Measurements from ENCODE around the gene SMIM13.

DNA sequence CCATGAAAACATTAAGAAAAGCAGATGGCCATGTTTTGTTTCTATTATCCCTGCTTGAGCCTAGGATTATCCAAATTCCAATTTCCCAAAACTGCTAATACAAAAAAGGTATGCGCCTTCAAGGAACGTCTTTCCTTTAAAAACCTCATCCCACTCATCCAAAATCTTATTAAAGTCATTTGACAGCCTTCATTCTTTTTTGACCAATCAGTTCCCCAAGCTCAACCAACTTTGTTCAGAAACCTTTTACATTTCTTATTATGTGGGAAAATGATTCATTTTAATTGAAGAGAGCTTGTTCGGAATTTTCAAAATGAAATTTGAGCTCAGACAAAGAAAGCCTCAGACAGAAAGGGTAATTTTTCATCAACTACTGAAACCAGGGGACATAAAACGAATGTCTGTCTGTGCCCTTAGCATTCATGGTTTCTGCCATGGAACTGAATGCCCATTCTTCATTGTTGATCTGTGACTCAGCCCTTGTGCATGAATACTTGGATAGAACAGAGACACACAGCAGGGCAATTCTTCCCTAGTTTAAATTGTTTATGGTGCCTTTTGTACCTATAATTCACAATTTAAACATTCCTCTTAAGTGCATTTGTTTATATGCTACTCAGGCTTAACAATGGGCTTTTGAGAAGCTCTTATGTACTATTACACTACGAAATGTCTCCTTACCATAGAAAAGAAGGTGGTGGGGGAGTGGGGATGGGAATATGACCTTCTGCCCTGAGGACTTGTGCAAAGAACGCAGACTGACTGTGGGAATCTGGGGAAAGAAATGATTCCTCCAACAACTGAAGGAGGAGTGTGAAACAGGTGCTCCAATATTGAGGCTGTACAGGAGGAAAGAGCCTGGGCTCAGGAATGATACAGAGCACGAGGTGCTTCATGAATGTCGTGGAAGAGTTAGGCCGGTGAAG lies 67.7 kb downstream of the SMIM13 start:
- TF ChIP-seq, protein P1, sequence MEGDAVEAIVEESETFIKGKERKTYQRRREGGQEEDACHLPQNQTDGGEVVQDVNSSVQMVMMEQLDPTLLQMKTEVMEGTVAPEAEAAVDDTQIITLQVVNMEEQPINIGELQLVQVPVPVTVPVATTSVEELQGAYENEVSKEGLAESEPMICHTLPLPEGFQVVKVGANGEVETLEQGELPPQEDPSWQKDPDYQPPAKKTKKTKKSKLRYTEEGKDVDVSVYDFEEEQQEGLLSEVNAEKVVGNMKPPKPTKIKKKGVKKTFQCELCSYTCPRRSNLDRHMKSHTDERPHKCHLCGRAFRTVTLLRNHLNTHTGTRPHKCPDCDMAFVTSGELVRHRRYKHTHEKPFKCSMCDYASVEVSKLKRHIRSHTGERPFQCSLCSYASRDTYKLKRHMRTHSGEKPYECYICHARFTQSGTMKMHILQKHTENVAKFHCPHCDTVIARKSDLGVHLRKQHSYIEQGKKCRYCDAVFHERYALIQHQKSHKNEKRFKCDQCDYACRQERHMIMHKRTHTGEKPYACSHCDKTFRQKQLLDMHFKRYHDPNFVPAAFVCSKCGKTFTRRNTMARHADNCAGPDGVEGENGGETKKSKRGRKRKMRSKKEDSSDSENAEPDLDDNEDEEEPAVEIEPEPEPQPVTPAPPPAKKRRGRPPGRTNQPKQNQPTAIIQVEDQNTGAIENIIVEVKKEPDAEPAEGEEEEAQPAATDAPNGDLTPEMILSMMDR (IDR thresholded peaks at IDR 0.05) = no peak
- TF ChIP-seq EZH2 (IDR thresholded peaks at IDR 0.05) = no peak
- TF ChIP-seq EZH2phosphoT487 (IDR thresholded peaks at IDR 0.05) = no peak

Measured in neural progenitor cell (in vitro differentiated cells).